ENCODE measurements around the gene SWAP70. TPM values are rescaled to one million over a fixed set of nuclear protein-coding genes. Genes with fewer than 3 reads are reported as not detected.

SWAP70 gene
- total and polyA plus RNA-seq, 10 of the 15 experiments (the other 5 are each of a cell fraction or from before 2014, with no cell fraction given) = 20.6 to 62.4 (median 41.7) TPM

- TF ChIP-seq ZNF592 (IDR thresholded peaks at IDR 0.05) (no peak), MXI1 (IDR thresholded peaks at IDR 0.05; ENCODE audit: low read depth, low read length) (no peak), TCF12 (IDR thresholded peaks at IDR 0.05; ENCODE audit: low read depth, low read length) (no peak), POU2F2 (IDR thresholded peaks at IDR 0.05; ENCODE audit: borderline replicate concordance, low read depth, low read length) (no peak), IRF3 (IDR thresholded peaks at IDR 0.05) (no peak), ETV6 (conservative IDR thresholded peaks at IDR 0.05 in 1 of 2, IDR thresholded peaks at IDR 0.05 in 1 of 2; ENCODE audit: borderline replicate concordance in 1 of 2, low read depth in 1 of 2) (no peak), RAD21 (IDR thresholded peaks at IDR 0.05; ENCODE audit: insufficient read depth, low read depth, low read length) (no peak), KDM1A (IDR thresholded peaks at IDR 0.05; ENCODE audit: borderline replicate concordance) (no peak), ZNF274 (IDR thresholded peaks at IDR 0.05; ENCODE audit: insufficient read depth, insufficient read length) (no peak)
These were observed 86.7 kb downstream of the SWAP70 start (continued) for GRCh38 chr11:9750551-9750950.

Measured in GM12878 (cell line).